ENCODE measurements around the gene GMDS.
"Not testable (repeated sequence)": the region's sequence is repeated elsewhere in the genome, so short reads cannot be mapped to it uniquely, and the experiment has no call there.

Gene GMDS

GRCh38 chr6:1669996-1670395 is 575.4 kb downstream of the GMDS start:
- no peak for TF ChIP-seq CTCF (IDR thresholded peaks at IDR 0.05; ENCODE audit: insufficient read depth, low read depth, low read length, missing control alignments)
- DNase-seq (ENCODE audit: low read depth) = no peak
- H3K4me3 ChIP-seq (ENCODE audit: low read length) = no peak overlapping the region

- not testable (repeated sequence) for DNase-seq (ENCODE audit: low read depth)
Measured at GRCh38 chr6:1668456-1668855, 576.9 kb downstream of the GMDS start.

GRCh38 chr6:1667805-1668175 is 577.6 kb downstream of the GMDS start:
- no peak for TF ChIP-seq CTCF (IDR thresholded peaks at IDR 0.05; ENCODE audit: insufficient read depth, low read depth, low read length, missing control alignments)
- no peak overlapping the region for H3K4me3 ChIP-seq (ENCODE audit: low read length)
- DNase-seq (ENCODE audit: low read depth) = no peak

More at GRCh38 chr6:1668456-1668855, 576.9 kb downstream of the GMDS start:
- not testable (repeated sequence) for H3K4me3 ChIP-seq (ENCODE audit: low read length)

- no peak for TF ChIP-seq CTCF (IDR thresholded peaks at IDR 0.05; ENCODE audit: insufficient read depth, low read depth, low read length, missing control alignments)
- no peak overlapping the region for H3K4me3 ChIP-seq (ENCODE audit: low read length)
- no peak for DNase-seq (ENCODE audit: low read depth)
Measured at GRCh38 chr6:1667012-1667804, 578.2 kb downstream of the GMDS start.

GRCh38 chr6:1665214-1665613 is 580.2 kb downstream of the GMDS start:
- DNase-seq (ENCODE audit: low read depth) = no peak
- no peak overlapping the region for H3K4me3 ChIP-seq (ENCODE audit: low read length)
- no peak for TF ChIP-seq CTCF (IDR thresholded peaks at IDR 0.05; ENCODE audit: insufficient read depth, low read depth, low read length, missing control alignments)

- no peak overlapping the region for H3K4me3 ChIP-seq (ENCODE audit: low read length)
- DNase-seq (ENCODE audit: low read depth) = no peak
- no peak for TF ChIP-seq CTCF (IDR thresholded peaks at IDR 0.05; ENCODE audit: insufficient read depth, low read depth, low read length, missing control alignments)
Measured at GRCh38 chr6:1664329-1664728, 581.1 kb downstream of the GMDS start.

GRCh38 chr6:1663511-1663910 is 581.9 kb downstream of the GMDS start:
- DNase-seq (ENCODE audit: low read depth) = no peak

More at GRCh38 chr6:1663511-1663910, 581.9 kb downstream of the GMDS start:
- TF ChIP-seq CTCF (IDR thresholded peaks at IDR 0.05; ENCODE audit: insufficient read depth, low read depth, low read length, missing control alignments) = no peak
- H3K4me3 ChIP-seq (ENCODE audit: low read length) = no peak overlapping the region

Data from epithelial cell of esophagus (primary cell).